Measurements from ENCODE around the gene CRBN. TPM values are rescaled to one million over a fixed set of nuclear protein-coding genes. Genes with fewer than 3 reads are reported as not detected.

The CRBN gene
- total and polyA plus RNA-seq, 11 donors, result 18.7 to 64.7 (median 51.7) TPM

DNA sequence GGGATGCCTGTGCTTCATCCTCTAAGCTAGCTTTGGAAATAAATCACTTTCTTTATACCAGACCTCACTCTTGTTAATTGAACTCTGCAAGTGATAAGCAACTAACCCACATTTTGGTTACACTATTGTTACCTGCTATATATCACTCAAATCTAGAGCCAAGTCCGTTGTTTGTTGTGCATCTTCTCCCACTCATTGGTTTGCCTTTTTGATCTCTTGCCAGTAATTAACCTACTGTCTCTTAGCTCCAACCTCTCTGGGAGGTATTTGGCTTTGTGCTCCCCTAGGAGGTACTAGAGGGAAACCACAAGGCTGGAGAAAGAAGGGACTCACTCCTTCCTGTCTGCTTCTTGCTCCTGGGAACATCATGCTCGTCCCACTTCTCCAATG, 12.8 kb upstream of the CRBN start:
- no peaks in the 10 kb centered on the region for H3K9me3 ChIP-seq
- no peak overlapping the region for H3K4me3 ChIP-seq
- no peaks in the 10 kb centered on the region for H3K36me3 ChIP-seq
- no peak for DNase-seq
- WGBS, 4 donors, result 14 to 25% (median 23%) methylated on average over 2 of the region's 2 CpGs
- no peak for TF ChIP-seq POLR2A (IDR thresholded peaks at IDR 0.05)
- TF ChIP-seq, protein P1, sequence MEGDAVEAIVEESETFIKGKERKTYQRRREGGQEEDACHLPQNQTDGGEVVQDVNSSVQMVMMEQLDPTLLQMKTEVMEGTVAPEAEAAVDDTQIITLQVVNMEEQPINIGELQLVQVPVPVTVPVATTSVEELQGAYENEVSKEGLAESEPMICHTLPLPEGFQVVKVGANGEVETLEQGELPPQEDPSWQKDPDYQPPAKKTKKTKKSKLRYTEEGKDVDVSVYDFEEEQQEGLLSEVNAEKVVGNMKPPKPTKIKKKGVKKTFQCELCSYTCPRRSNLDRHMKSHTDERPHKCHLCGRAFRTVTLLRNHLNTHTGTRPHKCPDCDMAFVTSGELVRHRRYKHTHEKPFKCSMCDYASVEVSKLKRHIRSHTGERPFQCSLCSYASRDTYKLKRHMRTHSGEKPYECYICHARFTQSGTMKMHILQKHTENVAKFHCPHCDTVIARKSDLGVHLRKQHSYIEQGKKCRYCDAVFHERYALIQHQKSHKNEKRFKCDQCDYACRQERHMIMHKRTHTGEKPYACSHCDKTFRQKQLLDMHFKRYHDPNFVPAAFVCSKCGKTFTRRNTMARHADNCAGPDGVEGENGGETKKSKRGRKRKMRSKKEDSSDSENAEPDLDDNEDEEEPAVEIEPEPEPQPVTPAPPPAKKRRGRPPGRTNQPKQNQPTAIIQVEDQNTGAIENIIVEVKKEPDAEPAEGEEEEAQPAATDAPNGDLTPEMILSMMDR (IDR thresholded peaks at IDR 0.05), result no peak
- no peak for ATAC-seq
- intact Hi-C loops (cut with DNase I), result loop anchor here in 1 of 10 donors (10.0 kb wide), 1 partner anchor 813 kb away; no protein-coding TSS in a partner anchor
- H3K27ac ChIP-seq, result peak overlapping the region in 1 of 12 donors; percentile 12
- peaks cover 0 to 6% (median 0%) of the 10 kb centered on the region in 12 donors for H3K4me1 ChIP-seq
- H3K27me3 ChIP-seq, result peaks cover 0 to 6% (median 0%) of the 10 kb centered on the region in 9 donors

DNA sequence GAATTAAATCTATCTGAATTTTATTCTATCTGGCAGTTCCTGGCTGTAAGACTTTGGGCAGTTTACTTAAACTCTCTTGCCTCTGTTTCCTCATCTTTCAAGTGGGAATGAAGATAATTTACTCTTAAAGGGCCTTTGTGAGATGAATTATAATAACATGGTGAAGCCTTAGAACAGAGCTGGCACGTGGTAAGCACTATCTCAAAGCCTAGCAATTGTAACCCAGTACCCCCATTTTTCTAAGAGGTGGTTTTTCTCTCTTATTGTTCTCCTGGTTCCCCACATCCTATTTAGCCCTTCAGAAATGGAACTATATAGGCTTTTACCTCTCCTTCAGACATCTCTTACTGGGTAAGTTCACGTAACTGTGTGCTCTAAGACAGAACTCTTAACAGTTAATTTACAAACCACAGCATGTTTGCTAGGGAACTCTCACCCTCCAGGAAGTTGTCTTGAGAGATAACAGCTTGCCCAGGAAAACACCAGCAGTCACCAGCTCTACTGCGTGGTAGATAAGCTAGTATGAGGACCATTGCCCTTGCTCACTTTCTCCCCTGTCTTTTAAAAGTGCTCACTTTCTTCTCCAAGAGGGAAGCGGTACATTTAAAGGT, 12.3 kb upstream of the CRBN start:
- no peak overlapping the region for H3K27ac ChIP-seq
- peaks cover 0 to 6% (median 0%) of the 10 kb centered on the region in 9 donors for H3K27me3 ChIP-seq
- peaks cover 0 to 6% (median 0%) of the 10 kb centered on the region in 12 donors for H3K4me1 ChIP-seq
- intact Hi-C loops (cut with DNase I), result loop anchor here in 1 of 10 donors (10.0 kb wide), 1 partner anchor 813 kb away; no protein-coding TSS in a partner anchor
- WGBS, 4 donors, result 14 to 31% (median 27%) methylated on average over 4 of the region's 4 CpGs
- no peaks in the 10 kb centered on the region for H3K36me3 ChIP-seq
- H3K9me3 ChIP-seq, result peaks cover 0 to 5% (median 3%) of the 10 kb centered on the region in 12 donors
- H3K4me3 ChIP-seq, result no peak overlapping the region
- ATAC-seq (no peak), DNase-seq (no peak)
- TF ChIP-seq, protein P1 (IDR thresholded peaks at IDR 0.05), result no peak
- no peak for TF ChIP-seq POLR2A (IDR thresholded peaks at IDR 0.05)

DNA sequence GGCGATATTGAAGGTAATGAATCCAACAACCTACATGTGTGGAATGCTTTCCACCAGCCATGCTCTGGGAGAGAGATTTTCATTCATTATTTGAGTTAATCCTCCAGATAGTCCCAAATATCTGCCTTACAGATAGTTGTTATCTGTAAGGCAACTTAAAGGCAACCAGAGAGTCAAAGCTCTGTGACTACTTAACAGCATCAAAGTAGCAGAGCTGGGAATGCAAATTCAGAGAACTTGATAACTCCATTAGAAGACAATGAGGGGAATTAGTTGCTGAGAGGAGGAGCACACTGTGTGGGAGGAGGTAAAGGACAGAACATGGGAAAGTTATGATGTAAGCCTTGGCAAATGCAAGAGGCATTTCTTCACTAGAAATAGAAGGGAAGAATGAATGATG, 10.5 kb upstream of the CRBN start:
- no peak for TF ChIP-seq POLR2A (IDR thresholded peaks at IDR 0.05)
- TF ChIP-seq, protein P1 (IDR thresholded peaks at IDR 0.05), result no peak
- intact Hi-C loops (cut with DNase I), result loop anchor here in 1 of 10 donors (10.0 kb wide), 1 partner anchor 815 kb away; no protein-coding TSS in a partner anchor
- no peak for ATAC-seq
- H3K36me3 ChIP-seq, result no peaks in the 10 kb centered on the region
- no peak for DNase-seq
- H3K4me1 ChIP-seq, result peaks cover 0 to 6% (median 0%) of the 10 kb centered on the region in 12 donors
- peaks cover 0 to 14% (median 7%) of the 10 kb centered on the region in 12 donors for H3K9me3 ChIP-seq
- no peak overlapping the region for H3K27ac ChIP-seq
- peaks cover 0 to 6% (median 0%) of the 10 kb centered on the region in 9 donors for H3K27me3 ChIP-seq
- WGBS, 4 donors, result 47 to 73% (median 71%) methylated on average over 1 of the region's 1 CpG
- no peak overlapping the region for H3K4me3 ChIP-seq

DNA sequence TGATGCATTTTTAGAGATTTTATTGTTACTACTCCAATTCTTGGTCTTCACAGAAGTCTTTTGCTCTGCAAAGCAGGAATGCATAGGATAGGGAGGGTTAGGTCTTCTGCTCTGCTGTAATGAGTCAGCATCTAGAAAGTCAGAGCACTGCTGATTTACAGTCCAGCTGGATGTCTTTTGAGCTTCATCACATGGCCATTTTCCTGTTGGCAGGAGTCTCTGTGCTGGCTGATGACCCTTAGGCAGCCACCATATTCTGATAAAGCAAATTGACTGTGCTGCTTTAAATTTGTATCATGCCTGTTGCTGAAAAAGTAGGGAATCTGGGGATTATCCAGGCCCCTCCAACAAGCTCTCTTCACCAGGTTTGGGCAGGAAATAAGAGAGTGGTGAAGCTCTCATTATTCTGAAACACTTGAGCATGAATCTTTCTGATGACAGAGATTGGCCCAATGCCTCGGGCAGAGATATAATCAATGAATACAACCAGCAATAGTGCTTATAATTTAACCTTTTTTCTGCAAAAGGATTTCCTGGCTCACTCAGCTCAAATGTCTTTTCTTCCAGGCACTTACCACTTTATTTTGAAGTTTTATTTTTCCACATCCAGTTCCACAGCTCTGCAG, 9.7 kb upstream of the CRBN start:
- Histone ChIP-seq H3K4me3 (no peak overlapping the region), H3K36me3 (no peaks in the 10 kb centered on the region), H3K9me3 (peaks cover 0 to 14% (median 7%) of the 10 kb centered on the region in 12 donors), H3K27me3 (peaks cover 0 to 6% (median 0%) of the 10 kb centered on the region in 9 donors), H3K4me1 (peaks cover 0 to 6% (median 0%) of the 10 kb centered on the region in 12 donors), H3K27ac (no peak overlapping the region)
- no peak for TF ChIP-seq POLR2A (IDR thresholded peaks at IDR 0.05)
- TF ChIP-seq, protein P1 (IDR thresholded peaks at IDR 0.05), result no peak
- 35 to 58% (median 52%) methylated on average over 1 of the region's 1 CpG for WGBS, 4 donors
- intact Hi-C loops (cut with DNase I), result no loop called here
- ATAC-seq, result peak in 3 of 4 donors; percentile 42 to 61 (median 58)
- DNase-seq, result no peak
